GM12891 (cell line): ENCODE data around the gene PARD3.

ENCODE experiments used
- POLR2A ChIP-seq: IDR thresholded peaks from 2 replicates; pipeline ENCODE4 v1.6.1; 2011; ENCODE audit warnings: low read depth, low read length, control low read depth
- POLR2AphosphoS5 ChIP-seq: IDR thresholded peaks from 2 replicates; pipeline ENCODE4 v1.6.1; 2011; ENCODE audit warnings: low read depth, low read length, control low read depth
- TAF1 ChIP-seq: IDR thresholded peaks from 2 replicates; pipeline ENCODE4 v1.6.1; 2011; ENCODE audit warnings: low read depth, low read length, control low read depth

- TF ChIP-seq POLR2AphosphoS5 (no peak), POLR2A (no peak), TAF1 (no peak)
Measured at GRCh38 chr10:34599026-34599795, 215.9 kb downstream of the PARD3 start.
